GM12891 (cell line): ENCODE data around the gene FAF1.

Experiments
- DNase-seq: peaks from one replicate; pipeline ENCODE4 v3.0.0; 2011; ENCODE audit warnings: low spot score; ENCODE audit not compliant: insufficient read length
- FAIRE-seq: peaks from 2 replicates; lab custom pipeline; 2011; peaks lifted over from hg19 to GRCh38; lab: Jason Lieb, UNC
- PAX5 ChIP-seq: IDR thresholded peaks from 2 replicates; pipeline ENCODE4 v1.6.1; 2011; ENCODE audit warnings: low read length, moderate library complexity, mild to moderate bottlenecking; ENCODE audit not compliant: insufficient read depth, severe bottlenecking
- POLR2A ChIP-seq: IDR thresholded peaks from 2 replicates; pipeline ENCODE4 v1.6.1; 2011; ENCODE audit warnings: low read depth, low read length, control low read depth
- POLR2AphosphoS5 ChIP-seq: IDR thresholded peaks from 2 replicates; pipeline ENCODE4 v1.6.1; 2011; ENCODE audit warnings: low read depth, low read length, control low read depth
- POU2F2 ChIP-seq: IDR thresholded peaks from 2 replicates; pipeline ENCODE4 v1.6.1; 2011; ENCODE audit warnings: low read depth, mild to moderate bottlenecking, control low read depth, low read length, moderate library complexity
- SPI1 ChIP-seq: IDR thresholded peaks from 2 replicates; pipeline ENCODE4 v1.6.1; 2011; ENCODE audit warnings: low read depth, low read length, control low read depth
- TAF1 ChIP-seq: IDR thresholded peaks from 2 replicates; pipeline ENCODE4 v1.6.1; 2011; ENCODE audit warnings: low read depth, low read length, control low read depth

The FAF1 gene

DNA sequence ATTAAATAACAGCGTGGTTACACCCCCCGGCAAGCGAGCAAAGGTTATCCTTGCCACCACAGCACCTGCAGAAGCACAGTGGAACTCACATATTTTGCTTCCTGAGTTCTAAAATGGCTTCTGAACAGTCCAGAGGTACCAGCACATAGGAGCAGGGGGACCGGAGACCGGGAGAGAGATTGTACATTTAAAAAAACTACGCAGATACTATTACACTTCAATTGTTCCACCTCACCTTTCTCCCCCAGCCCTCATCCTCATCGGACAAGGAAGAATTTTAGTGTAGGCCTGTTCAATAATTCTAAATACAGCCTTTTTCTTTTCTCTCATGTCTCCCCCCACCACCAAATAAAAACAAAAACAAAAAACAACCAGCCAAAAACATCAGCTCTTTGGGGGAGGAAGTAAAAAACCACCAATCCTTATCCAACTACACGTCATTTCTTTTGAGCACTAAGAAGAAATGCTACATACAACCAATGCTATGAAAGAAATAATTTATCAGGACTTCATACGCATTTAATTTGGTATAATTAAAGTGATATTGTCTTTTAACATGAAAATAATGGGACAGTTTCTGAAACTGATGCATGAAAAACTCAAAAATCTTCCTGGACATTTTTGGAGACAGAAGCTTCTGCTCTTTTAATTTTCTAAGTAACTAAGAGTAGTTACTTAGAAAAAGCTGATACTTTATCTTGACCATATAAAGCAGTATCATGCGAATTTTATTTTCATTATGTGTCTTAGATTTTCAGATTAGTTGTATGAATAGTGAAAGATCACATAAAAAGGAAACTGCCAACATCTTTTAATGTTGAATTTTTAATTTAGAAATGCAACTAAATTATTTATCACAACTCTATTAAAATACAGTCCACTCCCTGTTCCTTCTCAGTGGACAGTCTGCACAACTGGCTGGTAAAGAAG lies 19.1 kb upstream of the FAF1 start:
- FAIRE-seq (peak; percentile 43), DNase-seq (no peak)
- TF ChIP-seq POLR2A (no peak), PAX5 (no peak), SPI1 (no peak), POLR2AphosphoS5 (no peak), POU2F2 (no peak), TAF1 (no peak)

DNA sequence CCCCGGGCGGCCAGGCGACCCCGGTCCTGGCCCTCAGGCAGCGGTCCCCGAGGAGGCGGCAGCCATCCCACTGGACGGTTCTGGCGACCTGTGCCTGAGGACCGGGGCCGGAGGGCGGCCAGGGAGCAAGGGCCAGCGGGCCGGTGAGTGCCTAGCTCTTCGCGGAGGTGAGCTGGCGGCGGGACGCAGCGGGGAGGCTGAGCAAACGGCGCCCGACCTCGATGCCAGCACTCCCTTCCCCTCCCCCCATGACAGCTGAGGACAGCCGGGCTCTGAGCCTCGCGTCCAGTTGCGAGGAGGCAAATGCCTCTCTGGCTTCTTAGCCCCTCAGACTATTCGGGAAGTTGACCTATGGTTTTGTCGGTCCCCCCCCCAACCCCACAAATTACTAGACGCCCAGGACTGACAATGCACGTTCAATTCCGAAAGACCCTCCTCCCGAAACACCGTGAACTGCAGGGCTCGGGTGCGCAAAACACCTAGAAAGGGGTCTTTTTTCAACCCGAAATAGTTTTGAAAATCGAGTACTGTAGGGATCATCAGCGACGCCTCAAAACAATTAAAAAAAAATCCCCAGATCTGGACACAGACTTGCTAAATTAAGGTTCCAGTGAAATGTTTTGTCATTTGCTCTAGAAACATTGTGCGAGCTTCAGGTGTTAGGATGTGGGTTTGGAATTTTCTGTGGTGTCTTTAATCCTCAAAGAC lies 18.2 kb upstream of the FAF1 start:
- TF ChIP-seq POU2F2 (peak; percentile 45; the same call in 1 of the 2 replicates), PAX5 (no peak), POLR2A (peak; percentile 54), POLR2AphosphoS5 (peak; percentile 45; the same call in 1 of the 2 replicates)
- FAIRE-seq: peak; percentile 88
- DNase-seq: peak; percentile 22

DNA sequence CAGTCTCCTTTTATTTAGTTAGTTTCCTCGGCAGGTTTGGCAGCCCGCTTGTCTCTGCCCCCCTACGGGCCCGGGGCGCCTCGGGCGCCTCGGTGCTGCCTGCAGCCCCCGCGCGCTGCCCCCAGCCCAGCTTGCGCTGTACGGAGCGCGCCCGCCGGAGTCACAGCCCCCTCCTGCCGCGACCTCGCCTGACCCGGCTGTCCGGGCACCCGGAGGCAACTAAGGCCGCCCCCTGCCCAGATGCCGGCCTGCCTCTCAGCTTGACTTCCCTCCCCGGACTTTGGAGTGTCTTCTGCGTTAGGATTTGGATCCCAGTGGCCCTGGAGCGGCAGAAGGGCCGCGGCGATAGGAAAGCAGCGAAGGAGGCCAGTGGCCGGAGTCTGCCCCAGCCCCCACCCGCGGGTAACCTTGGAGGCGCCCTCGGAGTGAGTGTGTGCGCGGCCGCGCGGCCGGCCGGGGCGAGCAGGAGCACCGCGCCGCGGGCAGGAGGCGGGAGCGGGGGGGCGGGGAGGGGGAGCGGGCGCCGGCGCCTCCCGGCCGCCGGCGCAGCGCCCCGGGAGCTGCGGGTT lies 17.6 kb upstream of the FAF1 start:
- FAIRE-seq: no peak
- peak; percentile 34 for DNase-seq
- TF ChIP-seq POLR2A (no peak), POLR2AphosphoS5 (no peak), POU2F2 (no peak), TAF1 (no peak), SPI1 (no peak), PAX5 (no peak)

DNA sequence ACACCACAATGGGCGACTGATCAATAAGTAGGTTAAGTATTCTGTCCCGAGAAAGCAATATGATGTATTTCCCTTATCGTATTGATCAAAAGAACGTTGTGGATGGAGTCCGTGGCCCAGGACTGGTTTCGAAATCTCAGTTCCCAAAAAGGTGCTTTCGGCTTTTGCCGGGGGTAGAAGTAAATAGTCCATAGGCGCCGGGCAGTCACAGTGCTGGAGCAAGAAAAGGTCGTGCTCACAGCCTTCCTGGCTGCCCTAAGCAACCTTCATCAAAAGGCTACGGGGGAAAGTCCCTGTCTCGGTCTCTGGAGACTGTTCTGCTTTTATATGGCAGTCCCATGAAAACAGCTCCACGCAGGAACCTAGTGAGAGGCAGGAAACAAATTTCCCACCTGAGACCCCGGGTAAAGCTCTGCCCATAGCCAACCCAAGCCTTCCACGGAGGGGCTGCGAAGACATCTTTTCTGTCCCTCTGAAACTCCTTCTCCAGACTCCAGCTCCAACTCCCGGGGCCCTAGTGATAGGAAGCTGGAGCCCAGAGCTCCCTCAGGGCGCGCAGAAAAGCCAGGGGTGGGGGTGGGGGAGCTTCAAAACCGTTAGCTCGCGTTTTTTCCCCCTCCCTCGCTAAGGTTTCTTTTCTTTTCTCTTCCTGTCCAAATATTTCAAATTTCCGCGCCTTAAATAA lies 17.0 kb upstream of the FAF1 start:
- DNase-seq: peak; percentile 24
- FAIRE-seq: peak; percentile 84

DNA sequence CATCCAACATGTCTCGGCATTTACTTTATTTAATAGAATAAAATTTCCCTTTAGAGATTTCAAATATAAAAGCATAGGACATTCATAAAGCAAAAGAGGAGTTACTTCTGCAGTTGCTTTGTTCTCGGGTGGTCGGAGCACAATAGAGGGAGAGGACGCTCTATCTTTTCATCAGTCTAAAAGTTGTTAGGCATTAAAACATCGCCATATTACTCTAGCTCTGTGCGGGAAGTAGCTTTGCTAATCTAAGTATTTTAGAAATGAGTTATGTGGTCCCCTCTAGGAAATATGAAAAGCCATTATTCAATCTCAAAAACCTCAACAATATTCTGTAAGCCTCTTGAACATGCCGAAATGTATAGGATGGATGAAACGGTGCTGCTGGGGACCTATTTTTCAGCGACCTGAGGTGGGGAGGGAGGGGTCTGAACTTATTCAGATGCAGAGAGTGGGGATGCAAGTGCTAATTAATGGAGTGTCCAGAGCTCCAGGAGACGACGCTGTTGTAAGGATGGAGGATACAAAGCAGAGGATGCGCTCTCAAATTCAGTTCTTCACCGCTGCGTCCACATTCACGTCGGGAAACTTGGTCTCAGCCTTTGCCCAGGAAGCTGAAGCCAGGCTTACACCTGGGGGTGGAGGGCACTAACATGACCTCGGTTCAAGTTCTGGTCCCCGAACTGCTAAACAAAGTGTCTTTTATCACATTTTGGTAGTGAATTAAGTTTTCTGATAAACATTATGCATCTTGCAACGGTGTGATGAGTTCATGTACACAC lies 16.2 kb upstream of the FAF1 start:
- FAIRE-seq: peak; percentile 23
- TF ChIP-seq POU2F2: 0 out of 2 replicates have a peak, but pooled peaks have one; percentile 15
- TF ChIP-seq PAX5: no peak
- no peak for DNase-seq

More for the DNA sequence above, 17.0 kb upstream of the FAF1 start:
- TF ChIP-seq POU2F2 (0 out of 2 replicates have a peak, but pooled peaks have one; percentile 46), PAX5 (no peak), TAF1 (no peak), POLR2AphosphoS5 (peak; percentile 21; the same call in 1 of the 2 replicates), SPI1 (peak; percentile 70; the same call in 1 of the 2 replicates), POLR2A (peak; percentile 40; the same call in 1 of the 2 replicates)

DNA sequence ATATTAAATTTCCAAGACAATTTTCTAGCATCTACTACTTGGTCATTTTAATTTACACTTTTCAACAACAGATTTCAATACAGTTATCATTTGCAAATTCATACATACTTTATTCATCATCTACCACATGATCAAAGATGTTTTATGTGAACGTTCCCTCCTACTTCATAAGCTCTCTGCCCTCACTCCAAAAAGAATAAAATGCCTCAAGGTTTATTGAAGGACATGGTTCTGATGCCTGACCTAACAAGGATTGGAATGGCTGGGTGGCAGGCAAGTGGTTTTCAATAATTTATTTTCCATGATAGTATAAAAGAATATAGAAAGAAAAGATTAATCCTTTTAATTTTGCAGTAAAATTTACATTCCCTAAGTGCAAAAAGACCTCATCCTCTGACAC lies 15.4 kb upstream of the FAF1 start:
- DNase-seq (no peak), FAIRE-seq (peak; percentile 54)
- no peak for TF ChIP-seq SPI1
- no peak for TF ChIP-seq POLR2A
- no peak for TF ChIP-seq PAX5
- no peak for TF ChIP-seq POLR2AphosphoS5
- no peak for TF ChIP-seq POU2F2
- TF ChIP-seq TAF1: no peak

DNA sequence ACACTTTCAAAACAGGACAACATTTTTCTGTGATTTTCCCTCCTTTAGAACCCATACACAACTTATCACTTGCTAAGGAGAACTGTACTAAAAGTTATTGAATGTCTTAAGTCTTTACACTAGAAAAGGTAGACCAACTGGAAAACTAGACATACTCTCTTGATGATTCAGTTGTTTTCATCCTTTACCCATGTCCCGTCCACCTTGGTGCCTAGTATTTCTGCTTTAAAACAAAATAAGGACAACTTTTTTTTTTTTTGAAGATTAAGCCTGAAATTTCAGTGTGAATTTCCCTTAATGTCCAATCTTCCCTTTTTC lies 14.5 kb upstream of the FAF1 start:
- TF ChIP-seq PAX5 (no peak), POLR2A (no peak), SPI1 (no peak), POU2F2 (no peak), POLR2AphosphoS5 (no peak), TAF1 (no peak)
- FAIRE-seq (no peak), DNase-seq (no peak)

DNA sequence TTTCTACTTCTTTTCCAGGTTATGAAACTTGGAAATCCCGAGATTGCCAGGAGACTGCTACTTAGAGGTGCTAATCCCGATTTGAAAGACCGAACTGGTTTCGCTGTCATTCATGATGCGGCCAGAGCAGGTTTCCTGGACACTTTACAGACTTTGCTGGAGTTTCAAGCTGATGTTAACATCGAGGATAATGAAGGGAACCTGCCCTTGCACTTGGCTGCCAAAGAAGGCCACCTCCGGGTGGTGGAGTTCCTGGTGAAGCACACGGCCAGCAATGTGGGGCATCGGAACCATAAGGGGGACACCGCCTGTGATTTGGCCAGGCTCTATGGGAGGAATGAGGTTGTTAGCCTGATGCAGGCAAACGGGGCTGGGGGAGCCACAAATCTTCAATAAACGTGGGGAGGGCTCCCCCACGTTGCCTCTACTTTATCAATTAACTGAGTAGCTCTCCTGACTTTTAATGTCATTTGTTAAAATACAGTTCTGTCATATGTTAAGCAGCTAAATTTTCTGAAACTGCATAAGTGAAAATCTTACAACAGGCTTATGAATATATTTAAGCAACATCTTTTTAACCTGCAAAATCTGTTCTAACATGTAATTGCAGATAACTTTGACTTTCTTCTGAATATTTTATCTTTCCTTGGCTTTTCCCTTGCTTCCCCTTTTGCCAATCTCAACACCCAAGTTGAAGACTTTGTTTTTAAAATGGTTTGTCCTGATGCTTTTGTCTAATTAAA lies 14.0 kb upstream of the FAF1 start:
- TF ChIP-seq POU2F2 (no peak), POLR2AphosphoS5 (no peak), TAF1 (no peak), SPI1 (no peak), POLR2A (no peak), PAX5 (no peak)
- DNase-seq (no peak), FAIRE-seq (peak; percentile 67)
